Right hindlimb (tissue), 1 donor: Measurements from ENCODE around the gene TPST2.

Experiments used
- DNase-seq: peaks from one replicate; pipeline ENCODE4 v3.0.0-alpha.2; 2018

Gene TPST2

GRCh38 chr22:26610072-26610958, 20.4 kb upstream of the TPST2 start:
- peak; percentile 71 for DNase-seq

GRCh38 chr22:26609287-26609686, 19.4 kb upstream of the TPST2 start:
- DNase-seq, result no peak

GRCh38 chr22:26608129-26608528, 18.2 kb upstream of the TPST2 start:
- DNase-seq, result no peak

- no peak for DNase-seq
Observed at GRCh38 chr22:26606611-26607010, 16.7 kb upstream of the TPST2 start.

- DNase-seq, result no peak
Observed at GRCh38 chr22:26604368-26604767, 14.4 kb upstream of the TPST2 start.

- no peak for DNase-seq
Observed at GRCh38 chr22:26602127-26602526, 12.2 kb upstream of the TPST2 start.

GRCh38 chr22:26601726-26602125, 11.8 kb upstream of the TPST2 start:
- DNase-seq, result no peak

GRCh38 chr22:26599505-26599904, 9.6 kb upstream of the TPST2 start:
- no peak for DNase-seq

- DNase-seq, result no peak
Observed at GRCh38 chr22:26597480-26597879, 7.5 kb upstream of the TPST2 start.

GRCh38 chr22:26597026-26597425, 7.1 kb upstream of the TPST2 start:
- no peak for DNase-seq

GRCh38 chr22:26593763-26594162, 3.8 kb upstream of the TPST2 start:
- no peak for DNase-seq

GRCh38 chr22:26592421-26592891, 2.5 kb upstream of the TPST2 start:
- DNase-seq, result no peak

- peak; percentile 30 for DNase-seq
Observed at GRCh38 chr22:26589367-26589844, 526 bp downstream of the TPST2 start.

GRCh38 chr22:26588729-26589366, 1.1 kb downstream of the TPST2 start:
- no peak for DNase-seq

- no peak for DNase-seq
Observed at GRCh38 chr22:26587991-26588613, 1.8 kb downstream of the TPST2 start.

GRCh38 chr22:26586556-26587325, 3.2 kb downstream of the TPST2 start:
- DNase-seq, result no peak

- DNase-seq, result peak; percentile 44
Observed at GRCh38 chr22:26585104-26585790, 4.7 kb downstream of the TPST2 start.

- no peak for DNase-seq
Observed at GRCh38 chr22:26584010-26584409, 5.9 kb downstream of the TPST2 start.

- no peak for DNase-seq
Observed at GRCh38 chr22:26581633-26582168, 8.2 kb downstream of the TPST2 start.

- DNase-seq, result no peak
Observed at GRCh38 chr22:26581026-26581425, 8.9 kb downstream of the TPST2 start.

- DNase-seq, result no peak
Observed at GRCh38 chr22:26580240-26580962, 9.5 kb downstream of the TPST2 start.
